ENCODE data around the gene HOXD8.

The HOXD8 gene

DNA sequence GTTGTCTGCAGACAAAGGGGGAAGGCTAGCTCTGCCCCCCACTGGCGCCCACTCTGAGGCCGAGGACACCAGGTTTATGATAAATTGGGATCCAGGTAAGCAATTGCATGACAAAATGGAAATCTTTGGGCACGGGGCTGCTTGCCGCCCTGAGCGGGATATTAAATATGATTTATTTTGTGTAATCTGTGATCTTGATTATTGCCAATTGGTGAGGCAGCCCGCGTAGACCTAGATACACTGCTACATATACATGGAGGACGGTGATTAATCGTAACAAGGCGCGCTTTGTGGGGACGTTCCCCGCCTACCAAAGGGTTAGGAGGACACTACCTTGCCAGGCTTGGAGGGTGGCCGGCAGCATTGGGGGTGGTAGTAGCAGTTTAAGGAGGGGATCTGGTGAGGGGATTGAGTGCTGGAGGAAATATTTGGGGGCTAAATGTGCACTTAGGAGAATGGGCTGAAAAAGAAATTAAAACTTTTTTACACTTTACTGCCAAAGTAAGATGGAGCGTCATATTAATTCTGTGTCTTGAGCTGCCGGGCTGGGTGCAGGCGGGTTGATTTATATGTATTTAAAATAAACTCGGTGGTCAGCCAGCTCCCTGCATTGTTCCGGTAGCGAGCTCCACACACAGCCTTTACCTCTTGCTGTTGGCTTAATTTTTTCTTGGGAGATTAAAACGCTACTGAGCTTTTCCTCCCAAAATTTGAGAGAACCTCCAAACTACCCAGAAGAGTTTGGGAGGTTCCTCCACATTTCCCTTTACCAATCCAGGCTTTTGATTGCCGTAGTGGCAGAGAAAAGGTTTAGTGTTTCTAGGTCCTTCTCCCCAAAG is 31.7 kb downstream of the HOXD8 start:
- no peak for DNase-seq (ENCODE audit: low read depth)

DNA sequence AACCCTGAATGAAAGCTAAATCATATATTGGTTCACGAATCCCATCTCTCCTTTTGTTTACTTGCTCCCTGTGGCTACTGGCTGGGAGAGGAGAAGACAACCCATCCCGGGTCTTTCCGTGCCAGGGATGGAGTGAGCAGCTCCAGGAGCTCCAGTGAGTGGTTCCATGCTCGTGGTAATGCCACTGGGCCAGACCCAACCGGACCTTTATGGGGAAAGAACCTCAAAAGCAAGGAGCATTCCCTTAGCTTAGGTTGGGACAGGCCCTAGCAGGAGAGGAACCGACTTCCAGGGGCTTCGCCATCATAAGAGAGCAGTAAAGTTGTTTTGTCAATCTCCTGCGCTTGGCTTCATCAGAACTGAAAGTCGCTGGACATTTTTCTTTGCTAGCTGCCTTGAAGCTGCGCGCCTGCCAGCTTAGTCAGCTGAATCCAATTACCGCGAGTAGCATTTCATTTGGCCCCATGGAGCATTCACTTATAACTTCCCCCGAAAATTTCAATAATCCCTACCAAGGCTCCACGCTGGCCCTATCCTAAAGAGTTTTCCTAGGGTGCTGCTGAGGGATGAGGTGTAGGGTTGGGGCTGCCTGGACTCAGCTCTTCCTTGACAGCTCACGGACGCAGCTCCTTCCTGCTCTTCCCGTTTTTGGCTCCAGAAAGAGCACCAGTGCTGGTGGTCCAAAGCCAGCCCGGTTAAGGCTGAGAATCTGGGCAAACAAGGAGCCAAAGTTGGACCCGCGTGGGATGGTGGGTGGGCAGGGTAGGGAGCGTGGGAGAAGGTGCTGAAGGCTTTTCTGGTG is 32.5 kb downstream of the HOXD8 start:
- DNase-seq (ENCODE audit: low read depth) = no peak

DNA sequence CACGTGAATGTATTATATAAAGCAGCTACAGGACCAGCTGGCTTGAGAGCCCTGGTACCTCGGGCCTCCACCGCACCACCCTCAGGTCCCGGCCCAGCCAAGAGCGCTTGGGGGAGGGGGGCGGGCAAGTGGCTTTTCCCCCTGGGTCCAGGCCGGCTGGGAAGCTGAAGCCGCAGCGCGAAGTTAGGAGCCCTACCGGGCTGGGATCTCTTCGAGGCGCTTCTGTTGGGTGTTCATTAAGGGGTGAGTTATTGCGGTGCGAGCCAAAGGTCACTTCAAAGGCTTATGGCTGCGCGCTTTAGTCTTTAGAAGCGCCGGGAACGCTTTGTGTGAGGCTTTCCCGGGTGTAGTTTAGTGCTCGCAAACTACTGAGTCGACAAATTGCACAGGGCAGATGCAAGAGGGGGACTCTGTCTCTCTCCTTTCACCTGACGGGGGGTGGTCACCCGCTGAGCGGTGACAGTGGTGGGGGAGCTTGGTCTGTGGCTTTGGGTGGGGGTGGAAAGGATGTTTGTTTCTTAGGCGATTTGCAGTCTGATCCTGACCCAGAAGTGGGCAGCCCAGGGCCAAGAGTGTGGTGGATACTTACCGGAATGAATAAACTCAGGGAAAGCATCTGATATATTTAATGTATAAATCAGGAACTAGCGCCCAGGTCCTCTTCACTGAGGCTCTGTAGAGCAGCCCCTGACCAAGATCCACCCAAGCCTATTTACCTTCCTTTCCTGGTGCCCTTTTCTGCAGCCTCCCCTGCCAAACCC is 33.6 kb downstream of the HOXD8 start:
- DNase-seq (ENCODE audit: low read depth) = no peak

DNA sequence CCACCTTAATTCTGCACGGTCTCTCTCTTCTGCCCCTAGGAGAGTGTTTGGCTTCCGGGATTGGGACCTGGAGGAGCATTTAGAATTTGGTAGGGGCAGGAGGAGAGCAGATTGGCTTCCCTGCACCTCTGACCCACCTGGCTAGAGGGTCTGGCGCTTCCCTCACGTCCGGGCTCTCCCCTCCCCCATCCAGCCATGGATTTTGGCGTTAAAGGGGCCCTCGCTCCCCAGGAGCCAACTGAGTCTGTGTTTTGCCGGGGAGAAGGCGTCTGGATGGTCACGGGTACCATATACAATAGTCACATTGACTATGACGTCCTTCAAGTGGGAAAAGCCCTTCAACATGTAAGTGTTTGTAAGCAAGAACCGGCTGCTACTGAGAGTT is 34.2 kb downstream of the HOXD8 start:
- DNase-seq (ENCODE audit: low read depth) = no peak

DNA sequence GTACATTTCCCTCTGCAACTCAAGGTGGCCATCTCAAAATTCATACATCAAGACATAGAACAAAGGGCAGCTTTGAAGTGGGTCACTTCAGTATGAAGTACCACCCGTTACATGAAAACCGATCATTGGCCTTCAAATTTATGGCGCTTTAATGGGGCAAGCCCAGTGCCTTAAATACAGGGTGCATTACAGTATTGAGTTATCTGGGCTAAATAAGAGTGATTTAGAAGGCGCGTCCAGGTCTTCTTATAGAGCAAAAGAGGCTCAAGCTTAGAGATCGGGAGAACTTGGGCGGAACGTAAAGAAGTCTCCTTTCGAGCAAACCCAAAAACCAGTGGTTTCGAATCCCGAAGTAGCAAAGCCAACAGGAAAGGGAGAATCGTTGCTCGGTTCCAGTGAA is 34.7 kb downstream of the HOXD8 start:
- DNase-seq (ENCODE audit: low read depth) = no peak

DNA sequence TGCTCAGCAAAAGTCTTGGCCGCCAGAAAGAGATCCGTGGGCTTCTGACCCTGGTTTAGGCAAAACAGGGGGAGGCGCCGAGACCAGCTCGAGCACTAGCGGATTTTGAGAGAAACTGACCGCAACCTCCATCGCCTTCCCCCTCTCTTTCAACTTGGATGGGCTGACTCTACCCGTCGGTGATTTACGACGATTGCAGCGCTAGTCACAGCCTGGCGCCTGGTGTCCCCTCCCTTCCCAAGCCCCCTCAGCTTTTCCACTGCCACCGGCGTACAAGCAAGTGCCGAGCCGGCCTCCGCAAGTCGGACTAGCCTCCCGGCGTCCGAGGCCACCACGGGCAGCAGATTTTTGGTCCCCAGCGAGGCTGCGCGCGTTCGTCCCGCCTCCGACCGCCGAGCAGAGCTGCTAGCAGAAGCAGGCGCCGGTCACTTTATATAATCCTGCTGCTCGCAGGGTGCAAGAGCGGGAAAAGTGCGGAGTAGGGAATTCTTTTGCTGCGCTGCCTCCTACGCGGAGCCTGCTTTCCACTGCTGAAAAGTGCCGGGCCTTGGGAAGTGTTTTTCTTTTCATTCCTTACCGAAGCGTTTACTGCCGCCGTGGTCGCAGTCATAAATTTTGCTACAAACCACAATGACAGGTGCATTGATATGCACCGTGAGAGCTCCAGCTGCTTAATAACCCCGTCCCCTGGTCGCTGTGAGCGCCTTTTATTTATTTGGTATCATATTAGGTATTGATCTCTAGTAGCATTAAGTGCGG is 35.3 kb downstream of the HOXD8 start:
- DNase-seq (ENCODE audit: low read depth) = no peak

DNA sequence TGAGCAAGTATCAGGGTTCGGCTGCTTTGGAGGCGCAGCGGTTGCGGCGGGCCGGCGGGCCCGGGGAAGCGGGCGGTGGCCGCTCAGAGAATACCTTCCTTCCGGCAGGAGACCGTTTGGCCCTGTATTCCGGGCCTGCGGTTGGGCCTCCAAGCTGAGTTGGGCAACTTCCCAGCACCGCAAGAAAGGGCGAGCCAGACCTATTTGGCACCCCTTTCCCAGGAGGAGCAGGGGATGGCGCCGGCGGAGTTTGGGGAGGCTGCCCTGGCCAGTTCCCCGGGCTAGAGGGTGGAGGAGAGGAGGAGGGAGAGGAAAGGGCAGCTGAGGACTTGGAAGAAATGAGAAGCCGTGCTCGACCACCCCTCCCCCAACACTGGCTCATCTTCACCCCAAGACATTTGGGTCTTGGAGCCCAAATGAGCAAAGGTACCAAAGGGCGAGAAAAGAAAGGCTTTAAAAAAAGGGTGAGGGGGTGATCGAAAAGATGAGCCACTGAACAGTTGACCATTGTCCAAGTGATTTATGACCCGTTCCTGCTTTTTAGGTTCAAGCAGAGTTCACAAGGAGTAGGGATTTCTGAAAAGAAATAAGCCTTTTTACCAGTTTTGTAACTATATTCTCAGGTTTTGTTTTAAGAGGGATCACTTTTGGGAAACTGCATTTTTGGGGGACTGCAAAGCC is 36.0 kb downstream of the HOXD8 start:
- no peak for DNase-seq (ENCODE audit: low read depth)

DNA sequence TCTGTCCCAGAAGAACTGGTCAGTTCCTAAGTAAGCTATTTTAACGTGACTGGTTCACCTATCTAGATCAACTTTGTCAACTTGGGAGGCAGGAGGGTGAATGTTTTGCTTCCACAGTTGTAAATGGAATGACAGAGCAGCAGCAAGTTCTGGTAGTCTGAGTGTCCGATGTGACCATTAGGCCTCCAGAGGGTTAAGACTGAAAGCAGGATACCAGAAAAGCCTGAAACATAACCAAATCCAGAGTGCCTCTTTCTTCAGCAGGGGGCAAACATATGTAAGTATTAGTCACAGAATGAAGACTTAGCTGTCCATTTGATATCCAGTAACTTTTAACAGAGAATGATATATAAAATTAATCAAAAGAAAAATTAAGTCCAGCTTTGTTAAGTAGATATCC is 36.8 kb downstream of the HOXD8 start:
- no peak for DNase-seq (ENCODE audit: low read depth)

- DNase-seq (ENCODE audit: low read depth) = no peak
Observed at GRCh38 chr2:176167398-176167797, 37.9 kb downstream of the HOXD8 start.

DNA sequence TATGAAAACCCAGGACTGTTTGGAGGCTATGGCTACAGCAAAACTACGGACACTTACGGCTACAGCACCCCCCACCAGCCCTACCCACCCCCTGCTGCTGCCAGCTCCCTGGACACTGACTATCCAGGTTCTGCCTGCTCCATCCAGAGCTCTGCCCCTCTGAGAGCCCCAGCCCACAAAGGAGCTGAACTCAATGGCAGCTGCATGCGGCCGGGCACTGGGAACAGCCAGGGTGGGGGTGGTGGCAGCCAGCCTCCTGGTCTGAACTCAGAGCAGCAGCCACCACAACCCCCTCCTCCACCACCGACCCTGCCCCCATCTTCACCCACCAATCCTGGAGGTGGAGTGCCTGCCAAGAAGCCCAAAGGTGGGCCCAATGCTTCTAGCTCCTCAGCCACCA is 39.7 kb downstream of the HOXD8 start:
- DNase-seq (ENCODE audit: low read depth) = no peak

DNA sequence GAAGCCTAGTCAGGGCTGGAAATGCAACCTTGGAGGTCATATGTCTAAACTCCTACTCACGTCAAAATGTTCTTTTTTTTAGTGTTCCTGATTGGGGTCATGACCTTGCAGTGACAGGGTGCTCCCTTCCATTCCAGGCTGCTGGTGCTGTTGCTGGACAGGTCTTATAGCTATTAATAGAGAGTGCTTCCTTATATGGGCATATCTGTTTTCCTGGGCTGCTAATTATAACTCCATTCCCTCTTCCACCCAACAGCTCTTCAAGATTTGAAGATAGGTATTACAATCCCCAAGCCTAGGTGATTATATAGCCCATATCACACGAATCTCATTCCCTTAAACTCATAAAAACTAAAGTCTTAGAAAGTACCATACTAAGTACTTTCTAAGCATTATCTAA is 40.2 kb downstream of the HOXD8 start:
- no peak for DNase-seq (ENCODE audit: low read depth)

DNA sequence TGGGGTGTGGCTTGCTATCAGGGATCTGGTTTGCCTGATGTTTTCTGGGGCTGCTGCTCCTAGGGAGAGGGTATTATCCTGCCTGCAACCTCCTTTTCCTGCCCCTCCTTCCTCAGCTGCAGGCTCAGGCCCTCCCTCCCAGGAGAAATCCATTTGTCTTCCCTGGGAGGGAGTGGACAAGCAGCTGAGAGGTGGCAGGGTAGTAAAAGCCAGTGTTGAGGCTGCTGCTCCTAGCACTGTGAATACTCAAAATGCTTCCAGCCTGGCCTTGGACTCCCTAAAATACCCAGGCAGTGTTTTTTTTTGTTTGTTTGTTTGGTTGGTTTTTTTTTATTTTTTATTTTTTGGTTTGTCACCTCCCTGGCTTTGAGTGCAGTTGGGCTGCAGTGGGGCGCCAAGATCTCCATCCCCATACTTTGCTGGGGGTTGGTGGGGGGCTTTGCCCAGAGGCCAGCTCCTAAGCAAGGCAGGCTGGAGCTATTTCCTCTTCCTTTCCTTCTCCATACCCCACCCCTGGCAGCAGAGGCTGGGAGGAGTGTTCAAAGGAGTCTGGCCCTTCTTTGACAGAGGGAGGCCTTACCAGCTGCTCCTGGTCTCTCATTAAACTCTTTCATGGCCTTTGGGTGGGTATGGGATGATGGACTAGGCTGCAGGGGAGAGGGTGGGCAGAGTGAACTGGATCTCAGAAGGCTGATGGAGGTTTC is 41.2 kb downstream of the HOXD8 start:
- no peak for DNase-seq (ENCODE audit: low read depth)

DNA sequence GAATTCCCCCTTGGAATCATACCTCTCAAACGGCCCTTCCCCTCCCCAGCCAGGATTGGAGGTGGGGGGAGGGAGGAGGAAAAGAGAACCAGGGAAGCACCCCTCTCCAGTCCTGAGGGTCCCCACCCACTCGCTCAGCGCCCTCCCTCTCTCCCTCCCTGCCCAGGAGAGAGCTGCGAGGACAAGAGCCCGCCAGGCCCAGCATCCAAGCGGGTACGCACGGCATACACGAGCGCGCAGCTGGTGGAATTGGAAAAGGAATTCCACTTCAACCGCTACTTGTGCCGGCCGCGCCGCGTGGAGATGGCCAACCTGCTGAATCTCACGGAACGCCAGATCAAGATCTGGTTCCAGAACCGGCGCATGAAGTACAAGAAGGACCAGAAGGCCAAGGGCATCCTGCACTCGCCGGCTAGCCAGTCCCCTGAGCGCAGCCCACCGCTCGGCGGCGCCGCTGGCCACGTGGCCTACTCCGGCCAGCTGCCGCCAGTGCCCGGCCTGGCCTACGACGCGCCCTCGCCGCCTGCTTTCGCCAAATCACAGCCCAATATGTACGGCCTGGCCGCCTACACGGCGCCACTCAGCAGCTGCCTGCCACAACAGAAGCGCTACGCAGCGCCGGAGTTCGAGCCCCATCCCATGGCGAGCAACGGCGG is 42.0 kb downstream of the HOXD8 start:
- no peak for DNase-seq (ENCODE audit: low read depth)

DNA sequence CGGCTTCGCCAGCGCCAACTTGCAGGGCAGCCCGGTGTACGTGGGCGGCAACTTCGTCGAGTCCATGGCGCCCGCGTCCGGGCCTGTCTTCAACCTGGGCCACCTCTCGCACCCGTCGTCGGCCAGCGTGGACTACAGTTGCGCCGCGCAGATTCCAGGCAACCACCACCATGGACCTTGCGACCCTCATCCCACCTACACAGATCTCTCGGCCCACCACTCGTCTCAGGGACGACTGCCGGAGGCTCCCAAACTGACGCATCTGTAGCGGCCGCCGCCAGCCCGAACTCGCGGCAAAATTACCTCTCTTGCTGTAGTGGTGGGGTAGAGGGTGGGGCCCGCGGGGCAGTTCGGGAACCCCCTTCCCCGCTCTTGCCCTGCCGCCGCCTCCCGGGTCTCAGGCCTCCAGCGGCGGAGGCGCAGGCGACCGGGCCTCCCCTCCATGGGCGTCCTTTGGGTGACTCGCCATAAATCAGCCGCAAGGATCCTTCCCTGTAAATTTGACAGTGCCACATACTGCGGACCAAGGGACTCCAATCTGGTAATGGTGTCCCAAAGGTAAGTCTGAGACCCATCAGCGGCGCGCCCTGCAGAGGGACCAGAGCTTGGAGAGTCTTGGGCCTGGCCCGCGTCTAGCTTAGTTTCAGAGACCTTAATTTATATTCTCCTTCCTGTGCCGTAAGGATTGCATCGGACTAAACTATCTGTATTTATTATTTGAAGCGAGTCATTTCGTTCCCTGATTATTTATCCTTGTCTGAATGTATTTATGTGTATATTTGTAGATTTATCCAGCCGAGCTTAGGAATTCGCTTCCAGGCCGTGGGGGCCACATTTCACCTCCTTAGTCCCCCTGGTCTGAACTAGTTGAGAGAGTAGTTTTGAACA is 42.7 kb downstream of the HOXD8 start:
- no peak for DNase-seq (ENCODE audit: low read depth)

DNA sequence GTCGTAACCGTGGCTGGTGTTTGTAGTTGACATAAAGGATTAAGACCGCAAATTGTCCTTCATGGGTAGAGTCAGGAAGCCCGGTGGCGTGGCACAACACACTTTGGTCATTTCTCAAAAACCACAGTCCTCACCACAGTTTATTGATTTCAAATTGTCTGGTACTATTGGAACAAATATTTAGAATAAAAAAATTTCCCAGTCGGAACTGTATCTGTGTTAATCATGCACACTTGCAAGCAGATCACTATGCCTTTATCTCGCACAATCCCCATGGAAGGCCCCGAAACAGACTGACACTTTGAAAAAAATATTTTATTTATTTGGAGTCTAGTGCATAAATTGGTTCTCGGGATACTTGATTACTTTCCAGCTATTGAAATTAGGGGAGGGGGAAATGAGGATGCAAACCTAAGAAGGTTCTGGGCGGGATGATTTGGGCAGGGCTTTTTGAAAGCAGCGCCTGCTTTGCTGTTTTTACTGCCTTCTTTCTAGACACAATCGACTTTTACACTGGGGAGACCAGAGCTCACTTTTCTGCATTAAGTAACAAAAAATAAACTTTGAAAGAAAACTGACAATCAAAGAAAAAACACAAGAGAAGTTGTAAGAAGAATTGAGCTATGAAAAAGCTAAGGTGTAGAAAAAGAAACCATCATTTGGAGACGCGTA is 43.5 kb downstream of the HOXD8 start:
- DNase-seq (ENCODE audit: low read depth) = no peak

GRCh38 chr2:176173567-176174381 is 44.3 kb downstream of the HOXD8 start:
- DNase-seq (ENCODE audit: low read depth) = no peak

GRCh38 chr2:176174382-176174823 is 44.9 kb downstream of the HOXD8 start:
- no peak for DNase-seq (ENCODE audit: low read depth)

All from activated T-cell treated with anti-CD3 and anti-CD28 coated beads for 1 hour (primary cell).